ENCODE measurements around the gene TRIP4.
"Not testable (repeated sequence)": the region's sequence is repeated elsewhere in the genome, so short reads cannot be mapped to it uniquely, and the experiment has no call there.

Gene TRIP4

GRCh38 chr15:64381000-64381751 lies 6.5 kb upstream of the TRIP4 start, which contains the start of gene PCLAF:
PCLAF (minus strand) TSS chr15:64381441; CDS start chr15:64381371, 70 bp downstream.
- TF ChIP-seq CTCF (IDR thresholded peaks at IDR 0.05; ENCODE audit: low read depth, low read length, missing control alignments), result no peak
- H3K4me3 ChIP-seq (replicated peaks; ENCODE audit: low read depth, low read length), result peak within 1 kb of the TSS; percentile 75
- DNase-seq (ENCODE audit: extremely low read depth, low read depth), result peak; percentile 90

- no peak for TF ChIP-seq CTCF (IDR thresholded peaks at IDR 0.05; ENCODE audit: low read depth, low read length, missing control alignments)
- no peak for DNase-seq (ENCODE audit: extremely low read depth, low read depth)
- no peak overlapping the region for H3K4me3 ChIP-seq (replicated peaks; ENCODE audit: low read depth, low read length)
Measured at GRCh38 chr15:64383760-64384159, 3.9 kb upstream of the TRIP4 start.

- no peak for TF ChIP-seq CTCF (IDR thresholded peaks at IDR 0.05; ENCODE audit: low read depth, low read length, missing control alignments)
- no peak overlapping the region for H3K4me3 ChIP-seq (replicated peaks; ENCODE audit: low read depth, low read length)
- DNase-seq (ENCODE audit: extremely low read depth, low read depth), result no peak
Measured at GRCh38 chr15:64386291-64386690, 1.3 kb upstream of the TRIP4 start.

- no peak for DNase-seq (ENCODE audit: extremely low read depth, low read depth)
- peak overlapping the region; percentile 90; the same call in 1 of the 2 replicates for H3K4me3 ChIP-seq (replicated peaks; ENCODE audit: low read depth, low read length)
- TF ChIP-seq CTCF (IDR thresholded peaks at IDR 0.05; ENCODE audit: low read depth, low read length, missing control alignments), result no peak
Measured at GRCh38 chr15:64389036-64389435, 1.4 kb downstream of the TRIP4 start.

- H3K4me3 ChIP-seq (replicated peaks; ENCODE audit: low read depth, low read length); DNase-seq (ENCODE audit: extremely low read depth, low read depth): not testable (repeated sequence)
Measured at GRCh38 chr15:64392471-64392870, 4.8 kb downstream of the TRIP4 start.

GRCh38 chr15:64396789-64397188 lies 9.2 kb downstream of the TRIP4 start:
- TF ChIP-seq CTCF (IDR thresholded peaks at IDR 0.05; ENCODE audit: low read depth, low read length, missing control alignments), result no peak
- no peak overlapping the region for H3K4me3 ChIP-seq (replicated peaks; ENCODE audit: low read depth, low read length)

GRCh38 chr15:64398575-64398974 lies 10.9 kb downstream of the TRIP4 start:
- no peak for TF ChIP-seq CTCF (IDR thresholded peaks at IDR 0.05; ENCODE audit: low read depth, low read length, missing control alignments)
- no peak overlapping the region for H3K4me3 ChIP-seq (replicated peaks; ENCODE audit: low read depth, low read length)
- no peak for DNase-seq (ENCODE audit: extremely low read depth, low read depth)

More at GRCh38 chr15:64396789-64397188, 9.2 kb downstream of the TRIP4 start:
- DNase-seq (ENCODE audit: extremely low read depth, low read depth), result no peak

Data from HFF-Myc (cell line).